ENCODE data around the gene LMX1B. TPM values are rescaled to one million over a fixed set of nuclear protein-coding genes. Genes with fewer than 3 reads are reported as not detected.

Gene LMX1B
- polyA plus RNA-seq, 1 donor (not counting 4 experiments of a cell fraction or from before 2014, with no cell fraction given) = 0.24 TPM

- dilution Hi-C loops (cut with MboI; ENCODE audit: extremely low pct_ligation_motif_present, low sequenced_read_pairs) = no loop called here
- Histone ChIP-seq H3K36me3 (ENCODE audit: control insufficient read depth in 2 of 2, extremely low read depth in 1 of 2, insufficient read depth in 2 of 2, low read length in 2 of 2) (no peaks in the 10 kb centered on the region), H3K4me3 (ENCODE audit: control insufficient read depth in 2 of 3, extremely low read depth in 1 of 3, insufficient read depth in 2 of 3, low read depth in 1 of 3, low read length in 3 of 3) (no peak overlapping the region), H3K4me1 (ENCODE audit: control insufficient read depth, extremely low read depth, insufficient read depth, low read length) (no peaks in the 10 kb centered on the region), H2AFZ (ENCODE audit: control insufficient read depth, low read length) (no peak overlapping the region), H3K9me1 (ENCODE audit: control insufficient read depth, extremely low read depth, insufficient read depth, low read length) (no peaks in the 10 kb centered on the region), H3K4me2 (ENCODE audit: control insufficient read depth, extremely low read depth, insufficient read depth, low read depth, low read length) (no peak overlapping the region), H3K27ac (ENCODE audit: control insufficient read depth, insufficient read depth, low read length) (no peak overlapping the region), H3K27me3 (ENCODE audit: control insufficient read depth, extremely low read depth, insufficient read depth, low read length) (peaks cover 6% of the 10 kb centered on the region), H3K9ac (ENCODE audit: control insufficient read depth, extremely low read depth, insufficient read depth, low read length) (no peak overlapping the region), H4K20me1 (ENCODE audit: control insufficient read depth, extremely low read depth, insufficient read depth, low read length) (no peaks in the 10 kb centered on the region), H3K9me3 (ENCODE audit: control insufficient read depth, low read depth, low read length) (no peaks in the 10 kb centered on the region), H3K79me2 (ENCODE audit: control insufficient read depth, insufficient read depth, low read length) (no peaks in the 10 kb centered on the region)
- TF ChIP-seq CTCF (optimal IDR thresholded peaks at IDR 0.05 in 1 of 3, IDR thresholded peaks at IDR 0.05 in 1 of 3, conservative IDR thresholded peaks at IDR 0.05 in 1 of 3; ENCODE audit: extremely low read depth in 1 of 3, insufficient read depth in 2 of 3, low read length in 3 of 3) (no peak), EZH2 (IDR thresholded peaks at IDR 0.05; ENCODE audit: low read length) (no peak)
- no peak for DNase-seq (ENCODE audit: low read depth, low spot score)
- FAIRE-seq = no peak
Measured at GRCh38 chr9:126626926-126627233, 13.2 kb downstream of the LMX1B start.

- Histone ChIP-seq H3K27me3 (ENCODE audit: control insufficient read depth, extremely low read depth, insufficient read depth, low read length) (no peaks in the 10 kb centered on the region), H3K36me3 (ENCODE audit: control insufficient read depth in 2 of 2, extremely low read depth in 1 of 2, insufficient read depth in 2 of 2, low read length in 2 of 2) (no peaks in the 10 kb centered on the region), H3K79me2 (ENCODE audit: control insufficient read depth, insufficient read depth, low read length) (no peaks in the 10 kb centered on the region), H3K9ac (ENCODE audit: control insufficient read depth, extremely low read depth, insufficient read depth, low read length) (no peak overlapping the region), H3K9me1 (ENCODE audit: control insufficient read depth, extremely low read depth, insufficient read depth, low read length) (no peaks in the 10 kb centered on the region), H3K4me3 (ENCODE audit: control insufficient read depth in 2 of 3, extremely low read depth in 1 of 3, insufficient read depth in 2 of 3, low read depth in 1 of 3, low read length in 3 of 3) (no peak overlapping the region), H4K20me1 (ENCODE audit: control insufficient read depth, extremely low read depth, insufficient read depth, low read length) (no peaks in the 10 kb centered on the region), H3K4me2 (ENCODE audit: control insufficient read depth, extremely low read depth, insufficient read depth, low read depth, low read length) (no peak overlapping the region), H3K4me1 (ENCODE audit: control insufficient read depth, extremely low read depth, insufficient read depth, low read length) (no peaks in the 10 kb centered on the region), H2AFZ (ENCODE audit: control insufficient read depth, low read length) (no peak overlapping the region), H3K27ac (ENCODE audit: control insufficient read depth, insufficient read depth, low read length) (no peak overlapping the region), H3K9me3 (ENCODE audit: control insufficient read depth, low read depth, low read length) (no peaks in the 10 kb centered on the region)
- dilution Hi-C loops (cut with MboI; ENCODE audit: extremely low pct_ligation_motif_present, low sequenced_read_pairs) = no loop called here
- FAIRE-seq (no peak), DNase-seq (ENCODE audit: low read depth, low spot score) (no peak)
- TF ChIP-seq EZH2 (IDR thresholded peaks at IDR 0.05; ENCODE audit: low read length) = no peak
- no peak for TF ChIP-seq CTCF (optimal IDR thresholded peaks at IDR 0.05 in 1 of 3, IDR thresholded peaks at IDR 0.05 in 1 of 3, conservative IDR thresholded peaks at IDR 0.05 in 1 of 3; ENCODE audit: extremely low read depth in 1 of 3, insufficient read depth in 2 of 3, low read length in 3 of 3)
Measured at GRCh38 chr9:126628146-126628545, 14.4 kb downstream of the LMX1B start.
